ENCODE data around the gene MIEF2.
"Not testable (repeated sequence)": the region's sequence is repeated elsewhere in the genome, so short reads cannot be mapped to it uniquely, and the experiment has no call there.

Gene MIEF2

DNA sequence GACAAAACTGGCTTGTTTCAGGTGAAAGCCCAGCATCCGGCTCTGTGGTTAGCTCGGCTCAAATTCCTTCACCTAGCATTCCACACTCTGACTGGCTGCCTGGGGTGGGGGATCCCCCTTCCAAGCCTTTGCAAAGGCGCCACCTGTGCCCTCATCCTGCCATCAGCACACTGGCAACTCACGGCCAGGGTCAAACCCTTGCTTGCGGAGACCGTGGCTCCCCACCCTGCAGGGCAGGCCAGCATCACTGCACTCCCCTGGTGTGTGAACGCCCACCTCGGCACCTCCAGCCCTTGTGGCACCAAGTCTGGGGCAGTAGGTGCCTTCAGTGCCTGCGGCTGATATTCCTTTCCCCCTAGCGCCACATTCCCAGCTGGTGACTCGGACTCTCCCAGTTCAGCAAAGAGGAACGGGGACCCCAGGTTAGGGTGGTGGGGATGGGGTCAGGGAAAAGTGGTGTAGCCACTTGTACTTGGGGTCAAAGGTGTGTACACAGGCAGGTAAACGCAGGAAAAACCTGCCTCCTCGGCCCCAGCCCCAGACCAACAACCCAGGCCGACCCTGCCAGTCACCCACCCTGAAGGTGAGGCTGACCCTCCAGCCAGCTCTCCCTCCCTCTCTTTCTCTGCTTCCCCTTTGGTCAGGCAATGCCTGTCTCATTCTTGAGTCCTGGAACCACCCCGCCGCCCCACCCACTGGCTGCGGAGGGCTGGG is 3.0 kb upstream of the MIEF2 start:
- DNase-seq: no peak

DNA sequence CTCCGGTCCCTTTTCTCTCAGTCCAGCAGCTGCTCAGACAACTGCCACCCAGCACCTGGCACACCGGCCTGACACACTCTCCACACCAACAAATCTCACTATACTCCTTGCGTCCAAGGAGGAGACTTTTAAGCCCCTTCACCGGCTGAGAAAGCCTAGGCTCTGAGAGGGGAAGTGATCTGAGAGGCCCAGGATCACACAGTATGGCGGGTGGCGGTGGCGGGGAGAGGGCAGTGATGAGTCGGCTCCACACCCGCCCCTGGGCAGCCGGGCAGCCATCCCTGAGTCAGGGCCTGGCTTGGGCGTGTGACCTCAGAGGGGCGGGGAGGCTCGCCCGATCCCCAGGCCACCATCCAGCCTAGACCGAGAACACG is 2.5 kb upstream of the MIEF2 start:
- DNase-seq: peak in 1 of 2 experiments; percentile 5

DNA sequence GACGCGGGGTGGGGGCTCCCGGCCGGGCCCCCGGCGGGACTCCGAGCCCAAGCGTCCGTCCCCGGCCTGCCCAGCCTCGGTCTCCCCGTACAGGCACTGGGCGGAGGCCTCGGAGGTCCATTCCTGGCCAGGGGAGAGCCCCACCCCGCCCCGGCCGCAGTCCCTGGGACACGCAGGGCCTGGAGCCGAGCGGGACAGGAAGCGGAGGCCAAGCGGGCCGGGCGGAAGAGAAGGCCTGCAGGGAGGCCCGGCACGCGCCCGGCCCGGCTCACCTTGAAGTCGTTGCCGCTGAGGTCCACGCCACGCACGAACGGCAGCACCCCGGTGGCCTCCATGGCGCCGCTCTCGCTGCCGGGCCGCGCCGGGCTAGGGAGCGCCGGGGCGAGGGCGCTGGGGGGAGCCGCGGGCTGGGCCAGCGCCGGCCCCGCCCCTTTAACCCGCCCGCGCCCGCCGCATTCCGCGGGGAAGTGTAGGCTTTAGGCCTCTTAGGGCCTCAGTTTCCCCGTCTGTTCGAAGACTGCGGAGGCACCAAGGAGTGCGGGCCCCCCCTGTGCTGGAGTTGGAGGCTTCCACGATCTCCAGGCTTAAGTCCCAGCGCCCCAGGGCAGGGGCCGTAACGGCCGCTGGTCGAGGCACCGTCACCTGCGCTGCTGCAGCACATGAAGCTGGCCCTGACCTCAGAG is 2.0 kb upstream of the MIEF2 start, which contains the start of gene FLII:
Gene FLII, minus strand, starts transcription at position 383 of the 683 bp plus-strand sequence. Its CDS starts 48 bp downstream, at position 335.
- DNase-seq: peak in 1 of 2 experiments; percentile 10

DNA sequence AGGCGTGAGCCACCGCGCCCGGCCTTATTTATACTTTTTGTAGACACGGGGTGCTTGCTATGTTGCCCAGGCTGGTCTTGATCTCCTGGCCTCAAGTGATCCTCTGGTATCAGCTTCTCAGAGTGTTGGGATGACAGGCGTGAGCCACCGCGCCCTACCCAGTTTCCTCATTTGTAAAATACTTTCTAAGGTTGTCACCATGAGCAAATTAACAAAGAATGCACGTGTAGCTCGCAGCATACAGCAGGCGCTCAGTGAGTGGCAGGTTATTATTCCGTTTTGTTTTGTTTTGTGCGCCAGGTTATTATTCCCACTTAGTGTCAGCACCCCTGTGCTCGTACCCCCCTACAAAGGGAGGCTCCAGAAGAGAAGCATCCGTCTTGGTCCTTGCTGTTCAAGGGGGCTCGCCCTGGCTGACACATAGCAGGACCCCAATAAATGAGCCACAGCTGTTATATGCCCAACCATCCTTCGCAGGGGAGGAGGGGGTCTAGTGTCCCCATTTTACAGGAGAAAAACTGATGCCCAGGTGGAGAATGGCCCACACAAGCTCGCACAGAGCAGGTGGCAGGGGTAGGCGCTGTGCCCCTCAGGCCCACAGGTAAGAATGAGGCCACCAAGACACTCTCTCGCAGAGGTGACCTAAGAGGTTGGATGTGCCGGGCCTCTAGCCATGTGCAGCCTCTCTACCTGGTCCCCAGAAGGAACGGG is 686 bp upstream of the MIEF2 start:
- DNase-seq: no peak

DNA sequence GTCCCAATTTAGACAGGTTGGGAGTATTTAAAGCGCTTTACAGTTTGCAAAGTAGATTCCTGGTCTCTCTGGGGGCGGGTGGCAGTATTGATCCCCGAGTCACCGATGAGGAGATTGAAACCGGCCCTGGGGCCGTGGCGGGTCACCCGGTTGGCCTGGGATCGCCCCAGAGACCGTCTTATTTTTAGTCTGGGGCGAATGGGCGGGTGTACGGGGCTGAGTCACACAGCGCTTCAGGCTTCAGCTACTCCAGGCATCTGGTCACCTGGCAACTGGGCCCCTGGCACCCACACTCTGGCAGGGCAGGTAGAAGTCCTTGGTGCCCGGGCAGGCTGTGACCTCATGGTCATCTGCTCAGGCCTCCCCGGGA is 669 bp downstream of the MIEF2 start:
- DNase-seq: no peak

DNA sequence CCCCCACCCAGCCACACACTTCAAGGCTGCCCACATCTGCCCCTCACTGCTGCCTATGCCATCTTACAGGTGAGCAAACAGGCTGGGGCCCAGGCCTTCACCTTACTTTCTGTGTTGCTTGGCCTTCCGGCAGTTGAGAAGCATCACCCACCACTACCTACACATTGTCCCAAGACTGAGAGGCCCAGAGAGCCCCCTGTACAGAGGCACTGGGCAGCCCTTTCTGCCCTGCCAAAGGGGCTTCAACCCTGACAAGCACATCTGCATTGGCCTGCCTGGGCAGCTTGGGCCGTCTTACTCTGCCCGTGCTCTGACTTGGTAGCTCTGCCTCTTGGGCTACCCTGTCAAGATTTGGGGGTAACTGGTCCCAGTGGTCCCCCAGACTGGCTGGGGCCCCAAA is 1.2 kb downstream of the MIEF2 start:
- no peak for DNase-seq

DNA sequence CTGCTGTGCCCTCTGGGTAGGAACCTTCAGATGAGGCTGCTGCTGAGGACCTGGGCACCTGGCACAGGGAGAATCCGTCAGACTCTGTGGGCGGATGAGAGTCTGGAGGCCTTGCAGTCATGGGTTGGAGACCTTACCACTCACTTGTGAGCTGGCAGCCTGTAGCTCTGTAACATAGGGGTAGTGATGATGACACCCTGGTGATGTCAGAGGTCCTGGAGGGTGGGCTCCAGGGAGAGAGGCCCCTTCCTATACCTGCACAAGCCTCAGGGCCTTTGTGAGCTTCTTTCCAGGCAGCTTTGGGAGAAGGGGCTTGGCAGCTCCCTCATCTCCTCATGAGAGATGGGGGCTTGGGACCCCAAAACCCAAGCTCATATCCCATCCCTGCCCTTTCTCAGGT is 1.6 kb downstream of the MIEF2 start:
- DNase-seq: no peak

DNA sequence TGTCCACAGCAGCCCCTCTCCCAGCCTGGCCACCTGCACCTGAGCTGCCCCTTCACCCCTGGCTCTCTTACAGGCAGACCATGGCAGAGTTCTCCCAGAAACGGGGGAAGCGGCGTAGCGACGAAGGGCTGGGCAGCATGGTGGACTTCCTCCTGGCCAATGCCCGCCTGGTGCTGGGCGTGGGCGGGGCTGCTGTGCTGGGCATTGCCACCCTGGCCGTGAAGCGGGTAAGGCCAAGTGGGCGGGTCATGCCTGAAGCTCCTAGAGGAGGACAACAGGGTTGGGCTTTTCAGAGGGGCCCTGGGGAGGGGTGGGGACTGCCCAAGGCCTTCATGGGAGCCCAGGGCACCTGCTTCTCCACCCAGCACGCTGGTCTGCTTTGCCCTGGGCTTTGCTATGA is 2.2 kb downstream of the MIEF2 start:
- DNase-seq: no peak

DNA sequence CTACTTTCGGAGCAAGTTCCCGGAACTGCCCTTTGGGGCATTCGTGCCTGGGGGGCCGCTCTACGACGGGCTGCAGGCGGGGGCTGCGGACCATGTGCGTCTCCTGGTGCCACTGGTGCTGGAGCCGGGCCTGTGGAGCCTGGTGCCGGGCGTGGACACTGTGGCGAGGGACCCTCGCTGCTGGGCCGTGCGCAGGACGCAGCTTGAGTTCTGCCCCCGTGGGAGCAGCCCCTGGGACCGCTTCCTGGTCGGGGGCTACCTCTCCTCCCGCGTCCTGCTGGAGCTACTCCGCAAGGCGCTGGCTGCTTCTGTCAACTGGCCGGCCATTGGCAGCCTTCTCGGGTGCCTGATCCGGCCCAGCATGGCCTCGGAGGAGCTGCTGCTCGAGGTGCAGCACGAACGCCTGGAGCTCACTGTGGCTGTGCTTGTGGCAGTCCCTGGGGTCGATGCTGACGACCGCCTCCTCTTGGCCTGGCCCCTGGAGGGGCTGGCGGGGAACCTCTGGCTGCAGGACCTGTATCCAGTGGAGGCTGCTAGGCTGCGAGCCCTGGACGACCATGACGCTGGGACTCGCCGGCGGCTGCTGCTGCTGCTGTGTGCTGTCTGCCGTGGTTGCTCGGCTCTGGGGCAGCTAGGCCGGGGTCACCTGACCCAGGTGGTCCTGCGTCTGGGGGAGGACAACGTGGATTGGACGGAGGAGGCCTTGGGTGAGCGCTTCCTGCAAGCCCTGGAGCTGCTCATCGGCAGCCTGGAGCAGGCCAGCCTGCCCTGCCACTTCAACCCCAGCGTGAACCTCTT is 3.6 kb downstream of the MIEF2 start:
- no peak for DNase-seq

DNA sequence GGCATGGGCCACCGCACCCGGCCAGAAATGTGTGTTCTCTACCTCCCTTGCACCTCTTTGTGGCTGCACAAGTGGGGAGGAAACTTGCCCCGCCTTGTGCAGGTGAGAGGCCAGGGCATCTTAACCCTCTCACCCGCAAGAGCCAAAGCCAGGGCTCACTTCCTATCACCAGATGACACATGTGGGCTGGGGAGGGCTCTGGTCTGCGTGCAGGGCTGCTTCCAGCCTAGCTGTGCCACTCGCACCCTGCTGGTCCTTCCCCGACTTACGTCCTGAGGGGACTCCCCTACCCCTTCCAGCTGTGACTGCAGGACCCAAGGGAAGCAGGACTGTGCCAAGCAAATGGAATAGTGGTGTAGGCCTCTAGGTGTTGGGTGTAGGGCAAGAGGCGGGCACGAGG is 6.9 kb downstream of the MIEF2 start:
- DNase-seq: no peak

DNA sequence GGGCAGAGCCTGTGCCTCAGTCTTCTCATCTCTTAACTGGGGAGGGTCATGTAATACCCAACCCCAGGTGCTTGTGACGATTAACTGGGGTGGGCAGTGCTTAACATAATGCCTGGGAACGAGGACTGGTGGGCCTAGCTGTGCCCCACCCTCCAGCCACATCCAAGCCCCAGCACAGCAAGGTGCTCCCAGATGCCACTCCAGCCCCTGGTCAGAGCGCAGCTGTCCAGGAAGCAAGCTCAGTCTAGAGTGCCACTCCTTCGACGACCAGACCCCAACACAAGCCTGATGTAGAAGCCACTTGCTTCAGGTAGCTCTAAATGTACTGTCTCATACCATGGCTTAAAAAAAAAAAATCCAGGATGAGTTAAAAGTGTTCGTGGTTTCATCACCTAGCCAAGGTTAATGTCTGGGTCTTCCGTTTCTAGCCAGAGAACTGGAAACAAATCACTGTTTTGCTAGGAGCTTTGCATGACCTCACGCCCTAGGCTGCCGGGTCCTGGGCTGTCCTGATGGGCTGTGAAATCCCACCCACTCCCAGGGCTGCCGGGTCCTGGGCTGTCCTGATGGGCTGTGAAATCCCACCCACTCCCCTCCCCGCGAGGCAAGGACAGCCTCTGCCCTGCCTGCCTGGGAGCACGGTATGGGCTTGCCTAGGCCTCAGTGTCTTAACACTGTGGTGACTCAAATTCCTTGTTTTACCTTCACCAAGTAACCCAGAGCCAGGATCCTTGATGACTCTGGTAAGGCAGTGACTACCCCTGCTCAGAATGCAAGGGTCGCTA is 7.7 kb downstream of the MIEF2 start:
- DNase-seq: no peak

DNA sequence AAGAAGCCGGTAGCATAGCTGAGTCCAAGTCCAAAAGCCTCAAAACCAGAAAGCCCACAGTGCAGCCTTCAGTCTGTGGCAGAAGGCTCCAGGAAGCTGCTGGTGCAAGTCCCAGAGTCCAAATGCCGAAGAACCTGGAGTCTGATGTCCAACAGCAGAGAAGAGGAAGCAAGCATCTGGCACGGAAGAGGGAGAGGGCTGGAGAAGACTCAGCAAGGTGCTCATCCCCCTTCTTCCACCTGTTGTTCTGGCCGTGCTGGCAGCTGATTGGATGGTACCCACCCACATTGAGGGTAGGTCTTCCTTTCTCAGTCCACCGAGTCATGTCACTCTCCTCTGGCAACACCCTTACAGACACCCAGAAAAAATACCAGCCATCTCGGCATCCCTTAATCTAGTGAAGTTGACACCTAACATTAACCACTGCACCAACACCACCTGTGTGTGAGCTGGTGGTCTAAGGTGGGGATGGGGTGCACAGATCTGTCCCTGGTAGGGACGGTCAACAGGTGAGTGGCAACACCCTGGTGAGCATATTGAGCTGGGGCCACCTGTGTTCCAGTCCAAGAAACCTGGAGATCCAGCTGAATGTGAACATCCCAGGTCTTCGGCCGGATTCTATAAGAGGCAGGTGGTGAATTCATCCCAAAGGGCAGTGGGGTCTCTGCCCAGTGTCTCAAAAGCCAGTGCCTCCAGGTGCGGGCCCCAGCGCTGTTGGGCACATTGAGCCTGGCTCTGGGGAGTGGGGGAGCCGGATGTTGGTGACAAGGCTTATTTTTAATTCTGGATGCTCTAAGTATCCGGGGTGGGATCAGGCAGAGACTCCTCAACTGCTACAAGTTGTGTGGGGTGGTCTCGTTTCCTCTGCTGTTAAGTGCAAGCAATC is 9.8 kb downstream of the MIEF2 start:
- no peak for DNase-seq

DNA sequence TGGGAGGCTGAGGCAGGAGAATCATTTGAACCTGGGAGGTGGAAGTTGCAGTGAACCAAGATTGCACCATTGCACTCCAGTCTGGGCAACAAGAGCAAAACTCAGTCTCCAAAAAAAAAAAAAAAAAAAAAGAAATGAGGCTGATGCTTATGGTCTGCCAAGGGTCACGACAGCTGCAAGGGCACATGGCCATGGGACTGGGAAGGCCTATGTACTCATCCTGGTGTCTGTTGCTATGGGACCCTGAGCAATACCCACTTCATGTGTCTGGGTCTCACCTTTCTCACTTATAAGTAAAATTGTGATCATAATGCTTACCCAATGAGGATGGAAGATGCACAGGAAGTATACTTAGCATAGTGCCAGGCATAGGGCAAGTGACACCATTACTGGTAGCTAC is 16.6 kb downstream of the MIEF2 start:
- no peak for DNase-seq

DNA sequence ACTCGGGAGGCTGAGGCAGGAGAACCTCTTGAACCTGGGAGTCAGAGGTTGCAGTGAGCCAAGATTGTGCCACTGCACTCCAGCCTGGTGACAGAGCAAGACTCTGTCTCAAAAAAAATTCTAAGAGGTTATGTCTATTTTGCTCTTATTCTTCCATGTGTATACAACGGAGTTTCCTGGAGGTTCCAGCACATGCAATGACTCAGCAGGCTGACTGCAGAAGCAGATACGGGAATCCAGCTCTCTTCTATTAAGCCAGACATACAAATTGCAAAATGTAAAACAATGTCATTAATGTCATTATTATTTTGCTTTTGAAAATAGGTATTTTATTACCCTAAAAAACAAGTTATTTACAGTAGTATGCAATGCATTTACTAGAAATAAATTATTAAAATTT is 18.4 kb downstream of the MIEF2 start:
- no peak for DNase-seq

DNA sequence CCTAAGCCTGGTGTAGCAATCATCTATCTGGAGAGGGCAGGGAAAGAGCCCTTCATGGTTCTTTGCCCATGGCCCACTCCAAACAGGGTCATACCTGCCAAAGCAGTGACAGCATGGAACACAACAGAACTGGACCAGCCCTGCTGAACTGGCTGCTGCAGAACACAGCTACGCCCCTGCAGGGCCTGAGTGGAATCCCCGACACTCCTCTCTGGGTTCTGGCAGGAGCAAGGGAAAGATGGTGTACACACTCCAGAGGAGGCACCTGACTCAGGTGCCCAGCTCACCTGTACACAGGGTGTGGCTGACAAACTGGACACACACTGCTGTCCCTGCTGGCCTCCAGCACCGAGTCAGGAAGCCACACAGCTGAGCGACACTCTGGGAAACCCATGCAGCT is 19.8 kb downstream of the MIEF2 start:
- DNase-seq: no peak

DNA sequence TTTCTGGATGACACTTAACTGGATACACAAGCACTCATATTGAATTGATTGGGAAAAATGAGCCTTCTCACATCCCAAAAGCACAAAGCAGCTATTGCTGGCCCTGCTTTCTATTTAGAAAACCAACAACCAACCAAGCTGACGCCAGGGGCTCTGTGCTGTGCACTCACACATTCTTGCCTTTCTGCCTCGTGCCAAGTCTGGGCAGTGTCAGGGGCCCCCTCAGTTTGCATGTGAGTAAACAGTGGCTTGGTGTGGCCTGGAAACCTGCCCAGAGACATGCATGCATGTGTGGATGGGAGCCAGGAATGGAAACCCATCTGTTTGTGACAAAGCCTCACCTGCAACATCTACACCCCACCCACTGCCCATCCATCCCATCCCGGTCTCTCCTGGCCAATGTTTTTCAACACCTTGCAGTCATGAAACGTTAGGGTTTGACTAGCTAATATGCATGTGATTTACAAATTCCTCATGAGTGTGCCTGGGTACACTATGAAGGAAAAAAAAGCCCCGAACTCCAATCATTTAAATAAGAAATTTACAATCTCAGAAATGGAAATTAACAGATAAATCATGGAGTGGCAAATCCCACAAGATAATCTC is 20.4 kb downstream of the MIEF2 start:
- DNase-seq: peak in 1 of 2 experiments; percentile 66

DNA sequence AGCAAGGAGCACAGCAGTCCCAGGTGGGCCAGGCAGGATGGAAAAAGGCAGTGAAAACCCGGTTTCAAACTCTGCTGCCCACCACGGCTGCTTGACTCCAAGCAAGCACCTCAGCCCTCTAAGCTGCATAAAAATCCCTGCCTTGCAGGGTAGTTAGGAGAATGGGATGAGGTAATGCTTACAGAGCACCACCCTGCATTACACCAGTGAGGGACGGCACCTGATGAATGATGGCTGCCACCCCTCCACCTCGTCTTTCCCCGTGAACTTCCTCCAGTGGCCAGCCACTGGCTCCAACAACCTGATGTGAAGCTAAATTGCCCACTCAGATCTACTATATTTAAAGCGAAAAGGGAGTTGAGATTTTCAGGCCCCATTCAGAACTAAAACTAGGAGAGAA is 21.3 kb downstream of the MIEF2 start:
- no peak for DNase-seq

DNA sequence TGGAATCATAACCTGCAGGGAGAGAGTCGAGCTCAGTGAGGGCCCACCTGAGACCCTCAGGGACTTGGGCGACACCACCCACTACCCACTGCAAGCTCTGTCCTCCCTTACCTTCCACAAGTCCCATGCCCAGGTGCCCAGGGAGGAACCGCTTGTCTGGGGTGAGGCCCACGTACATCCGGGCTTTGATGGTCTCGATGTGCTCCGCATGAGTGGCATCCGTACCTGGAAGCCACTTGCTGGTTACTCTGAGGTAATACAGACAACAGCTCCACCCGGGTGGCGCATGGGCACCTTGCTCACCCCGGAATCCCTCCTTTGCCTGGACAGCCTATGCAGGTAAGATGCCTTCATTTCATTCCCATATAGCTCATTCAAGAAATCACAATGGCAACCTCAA is 24.8 kb downstream of the MIEF2 start:
- DNase-seq: no peak

DNA sequence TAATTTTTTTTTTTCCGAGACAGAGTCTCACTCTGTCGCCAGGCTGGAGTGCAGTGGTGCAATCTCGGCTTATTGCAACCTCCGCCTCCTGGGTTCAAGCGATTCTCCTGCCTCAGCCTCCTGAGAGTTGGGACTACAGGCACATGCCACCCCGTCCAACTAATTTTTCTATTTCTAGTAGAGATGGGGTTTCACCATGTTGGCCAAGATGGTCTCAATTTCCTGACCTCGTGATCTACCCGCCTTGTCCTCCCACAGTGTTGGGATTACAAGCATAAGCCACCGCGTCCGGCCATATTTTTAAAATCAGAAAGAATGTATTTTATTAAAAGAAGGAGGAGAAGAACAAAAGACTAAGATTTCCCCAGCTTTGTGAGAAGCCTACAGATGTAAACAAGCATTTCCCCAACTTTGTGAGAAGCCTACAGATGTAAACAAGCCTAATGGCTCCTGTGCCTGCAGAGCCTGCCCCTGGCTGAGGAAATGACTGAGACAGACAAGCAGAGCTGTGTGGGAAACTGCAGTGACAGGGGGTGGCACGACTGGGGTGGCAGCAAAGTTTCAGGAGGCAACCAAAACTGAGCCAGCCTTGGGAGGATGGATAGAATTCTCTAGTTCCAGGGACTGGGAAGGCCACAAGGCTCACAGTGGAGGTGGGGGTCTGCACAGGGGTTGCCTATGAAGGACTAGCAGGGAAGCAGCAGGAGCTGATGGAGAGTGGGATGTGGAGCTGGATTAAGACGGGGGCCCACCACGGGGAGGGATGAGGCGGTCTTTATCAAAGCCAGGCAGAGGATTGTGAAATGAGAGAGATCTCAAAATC is 31.5 kb downstream of the MIEF2 start:
- no peak for DNase-seq

DNA sequence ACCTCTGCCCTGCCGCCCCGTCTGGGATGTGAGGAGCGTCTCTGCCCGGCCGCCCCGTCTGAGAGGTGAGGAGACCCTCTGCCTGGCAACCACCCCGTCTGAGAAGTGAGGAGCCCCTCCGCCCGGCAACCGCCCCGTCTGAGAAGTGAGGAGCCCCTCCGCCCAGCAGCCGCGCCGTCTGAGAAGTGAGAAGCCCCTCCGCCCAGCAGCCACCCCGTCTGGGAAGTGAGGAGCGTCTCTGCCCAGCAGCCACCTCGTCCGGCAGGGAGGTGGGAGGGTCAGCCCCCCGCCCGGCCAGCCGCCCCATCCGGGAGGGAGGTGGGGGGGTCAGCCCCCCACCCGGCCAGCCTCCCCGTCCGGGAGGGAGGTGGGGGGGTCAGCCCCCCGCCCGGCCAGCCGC is 37.6 kb downstream of the MIEF2 start:
- DNase-seq: not testable (repeated sequence)

Data from NCI-H2081 (cell line).